ENCODE results near the gene ANKRD24. TPM values are rescaled to one million over a fixed set of nuclear protein-coding genes. Genes with fewer than 3 reads are reported as not detected.
"Not testable (repeated sequence)": the region's sequence is repeated elsewhere in the genome, so short reads cannot be mapped to it uniquely, and the experiment has no call there.

The ANKRD24 gene
- total RNA-seq, 1 experiment from 2014 or later, result 0.39 TPM

DNA sequence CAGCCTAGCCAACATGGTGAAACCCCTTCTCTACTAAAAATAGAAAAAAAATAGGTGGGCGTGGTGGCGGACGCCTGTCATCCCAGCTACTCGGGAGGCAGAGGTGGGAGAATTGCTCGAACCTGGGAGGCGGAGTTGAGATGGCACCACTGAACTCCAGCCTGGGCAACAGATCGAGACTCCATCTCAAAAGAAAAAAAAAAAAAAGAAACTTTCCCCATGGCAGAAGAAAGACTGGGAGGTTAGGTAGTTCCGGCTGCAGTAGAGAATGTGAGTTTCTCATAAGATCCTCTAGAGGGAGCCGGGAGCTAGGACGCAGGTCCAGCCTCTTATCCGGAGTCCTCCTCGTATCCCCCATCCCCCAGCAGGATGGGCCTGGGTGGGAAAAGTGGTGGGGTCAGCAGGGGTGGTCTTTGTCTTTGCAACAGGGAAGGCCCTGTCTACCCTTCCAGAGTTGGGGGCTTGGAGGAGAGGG, 42.2 kb upstream of the ANKRD24 start:
- Mint-ChIP-seq H3K4me3 (ENCODE audit: unreplicated experiment) (no peak overlapping the region), H3K27ac (ENCODE audit: unreplicated experiment) (no peak overlapping the region), H3K9me3 (ENCODE audit: unreplicated experiment) (no peaks in the 10 kb centered on the region), H3K4me1 (ENCODE audit: low read depth, unreplicated experiment) (peaks cover 8% of the 10 kb centered on the region), H3K27me3 (ENCODE audit: insufficient read depth, unreplicated experiment) (no peaks in the 10 kb centered on the region), H3K36me3 (ENCODE audit: insufficient read depth, unreplicated experiment) (peaks cover 4% of the 10 kb centered on the region)
- no peaks in the 10 kb centered on the region for H3K9me3 ChIP-seq
- intact Hi-C loops (cut with micrococcal nuclease; ENCODE audit: unreplicated experiment), result no loop called here
- no peaks in the 10 kb centered on the region for H3K36me3 ChIP-seq (ENCODE audit: control insufficient read depth, insufficient read depth, low read length)
- peak; percentile 60 to 61 for DNase-seq
- TF ChIP-seq, protein P1, sequence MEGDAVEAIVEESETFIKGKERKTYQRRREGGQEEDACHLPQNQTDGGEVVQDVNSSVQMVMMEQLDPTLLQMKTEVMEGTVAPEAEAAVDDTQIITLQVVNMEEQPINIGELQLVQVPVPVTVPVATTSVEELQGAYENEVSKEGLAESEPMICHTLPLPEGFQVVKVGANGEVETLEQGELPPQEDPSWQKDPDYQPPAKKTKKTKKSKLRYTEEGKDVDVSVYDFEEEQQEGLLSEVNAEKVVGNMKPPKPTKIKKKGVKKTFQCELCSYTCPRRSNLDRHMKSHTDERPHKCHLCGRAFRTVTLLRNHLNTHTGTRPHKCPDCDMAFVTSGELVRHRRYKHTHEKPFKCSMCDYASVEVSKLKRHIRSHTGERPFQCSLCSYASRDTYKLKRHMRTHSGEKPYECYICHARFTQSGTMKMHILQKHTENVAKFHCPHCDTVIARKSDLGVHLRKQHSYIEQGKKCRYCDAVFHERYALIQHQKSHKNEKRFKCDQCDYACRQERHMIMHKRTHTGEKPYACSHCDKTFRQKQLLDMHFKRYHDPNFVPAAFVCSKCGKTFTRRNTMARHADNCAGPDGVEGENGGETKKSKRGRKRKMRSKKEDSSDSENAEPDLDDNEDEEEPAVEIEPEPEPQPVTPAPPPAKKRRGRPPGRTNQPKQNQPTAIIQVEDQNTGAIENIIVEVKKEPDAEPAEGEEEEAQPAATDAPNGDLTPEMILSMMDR (IDR thresholded peaks at IDR 0.05; ENCODE audit: insufficient read depth in 1 of 2, low read depth in 1 of 2, low read length in 1 of 2, severe bottlenecking in 1 of 2, unreplicated experiment in 1 of 2), result peak; percentile 34 to 75
- CTCF ChIA-PET, result interaction anchor here (0.5 to 1.8 kb wide), 20 partner anchors 8 to 1663 kb away, joined by 3 to 15 read pairs (median 3); partner anchors contain the start of genes DAPK3, KDM4B and YJU2
- no TSS peak for BruUV-seq (replicated peaks)
- H3K27me3 ChIP-seq (replicated peaks; ENCODE audit: control insufficient read depth, insufficient read depth, low read length), result no peaks in the 10 kb centered on the region
- POLR2A ChIA-PET, result interaction anchor here (0.6 to 1.0 kb wide), 2 partner anchors 9 to 970 kb away, joined by 3 to 4 read pairs; no protein-coding TSS in a partner anchor
- H3K4me1 ChIP-seq, result peaks cover 10% of the 10 kb centered on the region
- H3K4me3 ChIP-seq (ENCODE audit: low read depth, low read length), result no peak overlapping the region

DNA sequence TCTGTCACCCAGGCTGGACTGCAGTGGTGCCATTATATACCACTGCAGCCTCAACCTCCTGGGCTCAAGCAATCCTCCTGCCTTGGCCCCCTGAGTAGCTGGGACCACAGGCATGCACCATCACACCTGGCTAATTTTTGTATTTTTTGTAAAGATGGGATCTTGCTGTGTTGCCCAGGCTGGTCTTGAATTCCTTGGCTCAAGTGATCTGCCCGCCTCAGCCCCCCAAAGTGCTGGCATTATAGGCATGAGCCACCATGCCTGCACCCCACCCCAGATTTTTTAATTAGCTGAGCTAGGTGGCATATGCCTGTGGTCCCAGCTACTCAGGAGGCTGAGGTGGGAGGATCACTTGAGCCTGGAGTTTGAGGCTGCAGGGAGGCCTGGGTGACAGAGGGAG, 39.6 kb upstream of the ANKRD24 start:
- H3K4me1 Mint-ChIP-seq (ENCODE audit: low read depth, unreplicated experiment); H3K9me3 Mint-ChIP-seq (ENCODE audit: unreplicated experiment); H3K9me3 ChIP-seq; DNase-seq; BruUV-seq (replicated peaks); H3K4me3 ChIP-seq (ENCODE audit: low read depth, low read length); H3K27ac Mint-ChIP-seq (ENCODE audit: unreplicated experiment); H3K36me3 Mint-ChIP-seq (ENCODE audit: insufficient read depth, unreplicated experiment); POLR2A ChIA-PET; H3K4me3 Mint-ChIP-seq (ENCODE audit: unreplicated experiment); H3K27me3 ChIP-seq (replicated peaks; ENCODE audit: control insufficient read depth, insufficient read depth, low read length); H3K36me3 ChIP-seq (ENCODE audit: control insufficient read depth, insufficient read depth, low read length); CTCF ChIA-PET; H3K27me3 Mint-ChIP-seq (ENCODE audit: insufficient read depth, unreplicated experiment); intact Hi-C loops (cut with micrococcal nuclease; ENCODE audit: unreplicated experiment): not testable (repeated sequence)
- peaks cover 16% of the 10 kb centered on the region for H3K4me1 ChIP-seq

DNA sequence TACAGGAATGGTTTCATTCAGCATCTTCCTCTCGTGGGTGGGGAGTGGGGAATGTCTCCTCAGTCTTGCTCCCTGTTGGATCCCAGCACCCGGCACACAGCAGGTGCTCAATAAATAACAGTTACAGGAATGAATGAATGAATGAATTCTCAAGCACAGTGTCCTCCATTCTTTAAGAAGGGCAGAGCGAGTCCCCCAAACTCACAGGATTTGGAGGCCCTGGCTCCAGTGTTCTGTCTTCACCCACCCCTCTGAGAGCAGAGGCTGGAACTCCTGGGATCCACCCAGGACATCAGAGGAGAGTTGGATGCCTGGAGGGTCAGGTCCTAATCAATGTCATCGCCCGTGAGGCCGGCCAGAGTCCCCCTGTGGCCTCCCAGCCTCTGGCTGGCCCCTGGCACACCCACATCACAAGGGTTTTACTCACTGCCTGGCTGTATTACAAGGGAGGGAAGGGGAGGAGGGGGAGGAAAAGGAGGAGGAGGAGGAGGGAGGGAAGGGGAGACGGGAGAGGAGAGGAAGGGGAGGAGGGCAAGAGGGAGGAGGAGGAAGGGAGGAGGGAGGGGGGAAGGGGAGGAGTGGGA, 37.7 kb upstream of the ANKRD24 start:
- Histone ChIP-seq H3K9me3 (no peaks in the 10 kb centered on the region), H3K36me3 (ENCODE audit: control insufficient read depth, insufficient read depth, low read length) (no peaks in the 10 kb centered on the region), H3K4me1 (peaks cover 24% of the 10 kb centered on the region), H3K4me3 (ENCODE audit: low read depth, low read length) (no peak overlapping the region), H3K27me3 (replicated peaks; ENCODE audit: control insufficient read depth, insufficient read depth, low read length) (no peaks in the 10 kb centered on the region)
- intact Hi-C loops (cut with micrococcal nuclease; ENCODE audit: unreplicated experiment), result no loop called here
- Mint-ChIP-seq H3K27me3 (ENCODE audit: insufficient read depth, unreplicated experiment) (no peaks in the 10 kb centered on the region), H3K4me3 (ENCODE audit: unreplicated experiment) (no peak overlapping the region), H3K4me1 (ENCODE audit: low read depth, unreplicated experiment) (peaks cover 11% of the 10 kb centered on the region), H3K9me3 (ENCODE audit: unreplicated experiment) (no peaks in the 10 kb centered on the region), H3K27ac (ENCODE audit: unreplicated experiment) (no peak overlapping the region), H3K36me3 (ENCODE audit: insufficient read depth, unreplicated experiment) (peaks cover 4% of the 10 kb centered on the region)
- ChIA-PET POLR2A (no interaction called here), CTCF (no interaction called here)
- TF ChIP-seq, protein P1 (IDR thresholded peaks at IDR 0.05; ENCODE audit: insufficient read depth in 1 of 2, low read depth in 1 of 2, low read length in 1 of 2, severe bottlenecking in 1 of 2, unreplicated experiment in 1 of 2), result no peak
- DNase-seq, result peak; percentile 20 to 72
- BruUV-seq (replicated peaks), result no TSS peak

All from Caco-2 (cell line).